GDM1 (cell line): ENCODE data around the gene BBS1.

Experiments used
- DNase-seq: peaks from one replicate; lab custom pipeline; 2025; lab: John Stamatoyannopoulos, UW

BBS1 gene

GRCh38 chr11:66549696-66550095 is 39.3 kb downstream of the BBS1 start:
- no peak for DNase-seq

GRCh38 chr11:66550887-66551286 is 40.5 kb downstream of the BBS1 start:
- DNase-seq: no peak

- DNase-seq: no peak
Observed at GRCh38 chr11:66554602-66555001, 44.2 kb downstream of the BBS1 start.

- DNase-seq: no peak
Observed at GRCh38 chr11:66555416-66555815, 45.0 kb downstream of the BBS1 start.

- no peak for DNase-seq
Observed at GRCh38 chr11:66556086-66556485, 45.7 kb downstream of the BBS1 start.

- no peak for DNase-seq
Observed at GRCh38 chr11:66557733-66558326, 47.4 kb downstream of the BBS1 start.

GRCh38 chr11:66559142-66559865 is 48.9 kb downstream of the BBS1 start:
- no peak for DNase-seq

- DNase-seq: no peak
Observed at GRCh38 chr11:66559866-66560676, 49.6 kb downstream of the BBS1 start.

GRCh38 chr11:66561178-66561974 is 50.9 kb downstream of the BBS1 start:
- DNase-seq: no peak

GRCh38 chr11:66561975-66562248 is 51.5 kb downstream of the BBS1 start:
- DNase-seq: no peak

GRCh38 chr11:66562275-66562674 is 51.8 kb downstream of the BBS1 start:
- DNase-seq: no peak

- no peak for DNase-seq
Observed at GRCh38 chr11:66562907-66563583, 52.6 kb downstream of the BBS1 start.

- no peak for DNase-seq
Observed at GRCh38 chr11:66563832-66564231, 53.4 kb downstream of the BBS1 start.

- no peak for DNase-seq
Observed at GRCh38 chr11:66564538-66564937, 54.1 kb downstream of the BBS1 start.

- DNase-seq: no peak
Observed at GRCh38 chr11:66564984-66565383, 54.5 kb downstream of the BBS1 start.

GRCh38 chr11:66566221-66566620 is 55.8 kb downstream of the BBS1 start:
- DNase-seq: no peak

- no peak for DNase-seq
Observed at GRCh38 chr11:66567787-66568123, 57.3 kb downstream of the BBS1 start.

GRCh38 chr11:66568124-66568916 is 57.9 kb downstream of the BBS1 start, which contains the start of gene CTSF:
Gene CTSF, minus strand, starts transcription at chr11:66568606. Its CDS starts 120 bp downstream, at chr11:66568486.
- DNase-seq: peak; percentile 18

GRCh38 chr11:66569076-66569475 is 58.6 kb downstream of the BBS1 start:
- no peak for DNase-seq

GRCh38 chr11:66570079-66570849 is 59.8 kb downstream of the BBS1 start:
- DNase-seq: no peak
